CD1c-positive myeloid dendritic cell (primary cell): Measurements from ENCODE around the gene PCDHGB2.
"Not testable (repeated sequence)": the region's sequence is repeated elsewhere in the genome, so short reads cannot be mapped to it uniquely, and the experiment has no call there.

Source experiments
- DNase-seq: peaks from one replicate; pipeline ENCODE4 v3.0.0-alpha.2; 2016; ENCODE audit errors: extremely low spot score

PCDHGB2 gene

DNA sequence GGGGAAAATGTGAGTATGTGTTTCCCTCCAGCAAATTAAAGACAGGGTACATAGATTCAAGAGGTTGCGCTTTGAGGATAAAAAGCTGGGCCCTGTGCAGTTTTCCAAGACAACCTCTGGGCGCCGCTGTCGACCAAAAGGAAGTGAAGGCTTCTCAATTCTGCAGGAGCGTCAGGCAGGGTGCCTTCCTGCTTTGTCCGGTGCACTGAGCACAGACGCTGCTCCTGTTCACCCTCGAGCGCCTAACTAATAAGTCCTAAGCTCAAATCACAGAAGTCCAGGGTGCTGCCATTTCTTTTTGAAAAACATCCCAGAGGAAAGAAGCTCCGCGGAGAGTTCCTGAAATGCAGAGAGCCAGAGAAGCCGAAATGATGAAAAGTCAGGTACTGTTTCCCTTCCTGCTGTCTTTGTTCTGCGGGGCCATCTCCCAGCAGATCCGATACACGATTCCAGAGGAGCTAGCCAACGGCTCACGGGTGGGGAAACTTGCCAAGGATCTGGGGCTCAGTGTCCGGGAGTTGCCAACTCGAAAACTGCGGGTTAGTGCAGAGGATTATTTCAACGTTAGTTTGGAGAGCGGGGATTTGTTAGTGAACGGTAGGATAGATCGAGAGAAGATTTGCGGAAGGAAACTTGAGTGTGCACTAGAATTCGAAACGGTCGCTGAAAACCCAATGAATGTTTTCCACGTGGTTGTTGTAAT lies 9.7 kb upstream of the PCDHGB2 start, which contains the start of gene PCDHGB1:
Gene PCDHGB1 (plus strand): TSS at position 183 of the 703 bp plus-strand sequence. CDS start 162 bp downstream, at position 345.
- DNase-seq = peak; percentile 47

DNA sequence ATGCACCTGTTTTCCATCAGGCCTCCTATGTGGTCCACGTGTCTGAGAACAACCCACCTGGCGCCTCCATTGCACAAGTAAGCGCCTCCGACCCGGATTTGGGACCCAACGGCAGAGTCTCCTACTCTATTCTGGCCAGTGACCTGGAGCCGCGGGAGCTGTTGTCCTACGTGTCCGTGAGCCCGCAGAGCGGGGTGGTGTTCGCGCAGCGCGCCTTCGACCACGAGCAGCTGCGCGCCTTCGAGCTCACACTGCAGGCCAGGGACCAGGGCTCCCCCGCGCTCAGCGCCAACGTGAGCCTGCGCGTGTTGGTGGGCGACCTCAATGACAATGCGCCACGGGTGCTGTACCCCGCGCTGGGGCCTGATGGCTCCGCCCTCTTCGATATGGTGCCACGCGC lies 8.2 kb upstream of the PCDHGB2 start:
- DNase-seq = no peak

DNA sequence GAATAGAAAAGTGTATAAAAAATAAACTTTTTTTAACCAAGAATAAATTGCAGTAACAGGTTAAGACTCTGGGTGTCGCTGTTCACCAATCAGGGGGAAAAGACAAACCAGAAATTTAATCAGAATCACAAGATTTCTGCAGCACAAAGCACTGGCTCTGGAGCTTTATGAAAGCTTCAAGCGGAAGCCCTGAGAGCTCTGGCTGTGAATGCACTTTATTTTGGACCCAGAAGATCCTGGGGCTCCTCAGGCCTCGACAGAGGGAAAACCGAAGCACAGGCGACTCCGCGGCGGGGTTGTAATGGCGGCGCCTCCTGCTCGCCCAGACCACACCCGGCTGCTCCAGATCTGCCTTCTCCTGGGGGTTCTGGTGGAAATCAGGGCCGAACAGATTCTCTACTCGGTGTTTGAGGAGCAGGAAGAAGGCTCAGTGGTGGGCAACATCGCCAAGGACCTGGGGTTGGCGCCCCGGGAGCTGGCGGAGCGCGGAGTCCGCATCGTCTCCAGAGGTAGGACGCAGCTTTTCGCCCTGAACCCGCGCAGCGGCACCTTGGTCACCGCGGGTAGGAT lies 4.8 kb upstream of the PCDHGB2 start, which contains the start of gene PCDHGA4:
Gene PCDHGA4 (plus strand): TSS at position 122 of the 570 bp plus-strand sequence. CDS start 87 bp downstream, at position 209.
- DNase-seq = peak; percentile 19

DNA sequence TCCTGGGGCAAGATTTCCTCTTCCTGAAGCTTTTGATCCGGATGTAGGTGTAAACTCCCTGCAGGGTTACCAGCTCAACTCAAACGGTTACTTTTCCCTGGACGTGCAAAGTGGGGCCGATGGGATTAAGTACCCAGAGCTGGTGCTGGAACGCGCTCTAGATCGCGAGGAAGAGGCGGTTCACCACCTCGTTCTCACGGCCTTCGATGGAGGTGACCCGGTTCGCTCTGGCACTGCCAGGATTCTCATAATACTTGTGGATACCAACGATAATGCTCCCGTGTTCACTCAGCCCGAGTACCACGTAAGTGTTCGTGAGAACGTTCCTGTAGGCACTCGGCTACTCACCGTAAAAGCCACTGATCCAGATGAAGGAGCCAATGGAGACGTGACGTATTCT lies 4.2 kb upstream of the PCDHGB2 start:
- DNase-seq = no peak

DNA sequence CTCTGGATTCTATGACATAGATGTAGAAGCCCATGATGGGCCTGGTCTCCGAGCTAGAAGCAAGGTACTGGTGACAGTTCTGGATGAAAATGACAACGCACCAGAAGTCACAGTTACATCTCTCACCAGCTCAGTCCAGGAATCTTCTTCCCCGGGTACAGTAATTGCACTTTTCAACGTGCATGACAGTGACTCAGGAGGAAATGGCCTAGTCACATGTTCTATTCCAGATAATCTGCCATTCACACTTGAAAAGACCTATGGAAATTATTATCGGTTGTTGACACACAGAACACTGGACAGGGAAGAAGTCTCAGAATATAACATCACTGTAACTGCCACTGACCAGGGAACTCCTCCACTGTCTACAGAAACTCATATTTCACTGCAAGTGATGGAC lies 3.7 kb upstream of the PCDHGB2 start:
- no peak for DNase-seq

DNA sequence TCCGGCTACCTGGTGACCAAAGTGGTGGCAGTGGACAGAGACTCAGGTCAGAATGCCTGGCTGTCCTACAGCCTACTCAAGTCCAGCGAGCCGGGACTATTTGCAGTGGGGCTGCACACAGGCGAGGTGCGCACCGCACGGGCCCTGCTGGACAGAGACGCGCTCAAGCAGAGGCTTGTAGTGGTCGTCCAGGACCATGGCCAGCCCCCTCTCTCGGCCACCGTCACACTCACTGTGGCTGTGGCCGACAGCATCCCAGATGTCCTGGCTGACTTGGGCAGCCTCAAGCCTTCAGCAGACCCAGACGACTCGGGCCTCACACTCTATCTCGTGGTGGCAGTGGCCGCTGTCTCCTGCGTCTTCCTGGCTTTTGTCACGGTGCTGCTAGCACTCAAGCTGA lies 2.8 kb upstream of the PCDHGB2 start:
- DNase-seq = no peak

DNA sequence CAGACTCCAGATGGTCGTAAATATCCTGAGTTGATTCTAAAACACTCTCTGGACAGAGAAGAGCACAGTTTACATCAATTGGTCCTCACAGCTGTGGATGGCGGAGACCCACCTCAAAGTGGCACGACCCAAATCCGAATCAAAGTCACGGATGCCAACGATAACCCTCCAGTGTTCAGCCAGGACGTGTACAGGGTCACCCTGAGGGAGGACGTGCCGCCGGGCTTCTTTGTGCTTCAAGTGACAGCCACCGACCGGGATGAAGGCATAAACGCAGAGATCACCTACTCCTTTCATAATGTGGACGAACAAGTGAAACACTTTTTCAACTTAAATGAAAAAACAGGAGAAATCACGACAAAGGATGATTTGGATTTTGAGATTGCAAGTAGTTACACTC lies 891 bp downstream of the PCDHGB2 start:
- no peak for DNase-seq

DNA sequence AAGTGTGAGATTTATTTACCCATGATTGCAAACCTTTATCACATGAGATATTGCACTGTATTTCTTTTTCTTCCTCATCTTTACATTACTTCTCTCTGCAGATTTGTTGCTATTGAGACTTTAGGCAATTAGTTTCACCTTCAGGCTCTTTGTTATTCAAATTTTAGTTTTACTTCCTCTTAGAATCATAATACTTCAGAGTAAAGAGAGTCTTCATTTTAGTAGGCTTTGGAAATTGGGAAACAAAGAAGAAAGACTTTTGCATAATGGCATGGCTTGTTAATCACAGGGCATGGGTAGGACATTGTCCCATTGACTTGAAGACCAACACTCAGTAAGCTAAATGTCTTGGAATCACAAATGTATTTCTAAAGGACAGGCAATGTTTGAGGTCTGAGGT lies 2.9 kb downstream of the PCDHGB2 start:
- no peak for DNase-seq

DNA sequence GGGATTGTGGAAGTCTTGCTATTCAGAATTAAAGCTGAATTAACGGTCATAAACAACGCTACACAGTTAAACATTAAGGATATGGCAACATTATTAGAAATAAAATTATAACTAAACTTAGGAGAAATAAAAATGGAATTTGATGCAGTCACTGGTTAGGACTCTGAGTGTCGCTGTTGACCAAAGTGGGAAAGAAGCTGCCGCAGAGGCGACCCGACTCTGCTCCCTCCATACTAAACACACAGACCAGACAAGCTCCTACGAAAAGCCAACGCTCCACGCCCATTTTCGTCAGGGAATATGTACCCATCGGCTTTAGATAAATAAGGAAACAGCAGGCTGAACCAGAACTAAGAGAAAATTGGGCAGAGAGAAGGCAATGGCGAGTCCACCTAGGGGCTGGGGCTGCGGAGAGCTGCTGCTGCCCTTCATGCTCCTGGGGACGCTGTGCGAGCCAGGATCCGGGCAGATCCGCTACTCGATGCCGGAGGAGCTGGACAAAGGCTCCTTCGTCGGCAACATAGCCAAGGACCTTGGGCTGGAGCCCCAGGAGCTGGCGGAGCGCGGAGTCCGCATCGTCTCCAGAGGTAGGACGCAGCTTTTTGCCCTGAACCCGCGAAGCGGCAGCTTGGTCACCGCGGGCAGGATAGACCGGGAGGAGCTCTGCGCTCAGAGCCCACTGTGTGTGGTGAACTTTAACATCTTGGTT lies 4.3 kb downstream of the PCDHGB2 start, which contains the start of gene PCDHGA5:
Gene PCDHGA5 (plus strand): TSS at position 211 of the 709 bp plus-strand sequence. CDS start 169 bp downstream, at position 380.
- DNase-seq = no peak

DNA sequence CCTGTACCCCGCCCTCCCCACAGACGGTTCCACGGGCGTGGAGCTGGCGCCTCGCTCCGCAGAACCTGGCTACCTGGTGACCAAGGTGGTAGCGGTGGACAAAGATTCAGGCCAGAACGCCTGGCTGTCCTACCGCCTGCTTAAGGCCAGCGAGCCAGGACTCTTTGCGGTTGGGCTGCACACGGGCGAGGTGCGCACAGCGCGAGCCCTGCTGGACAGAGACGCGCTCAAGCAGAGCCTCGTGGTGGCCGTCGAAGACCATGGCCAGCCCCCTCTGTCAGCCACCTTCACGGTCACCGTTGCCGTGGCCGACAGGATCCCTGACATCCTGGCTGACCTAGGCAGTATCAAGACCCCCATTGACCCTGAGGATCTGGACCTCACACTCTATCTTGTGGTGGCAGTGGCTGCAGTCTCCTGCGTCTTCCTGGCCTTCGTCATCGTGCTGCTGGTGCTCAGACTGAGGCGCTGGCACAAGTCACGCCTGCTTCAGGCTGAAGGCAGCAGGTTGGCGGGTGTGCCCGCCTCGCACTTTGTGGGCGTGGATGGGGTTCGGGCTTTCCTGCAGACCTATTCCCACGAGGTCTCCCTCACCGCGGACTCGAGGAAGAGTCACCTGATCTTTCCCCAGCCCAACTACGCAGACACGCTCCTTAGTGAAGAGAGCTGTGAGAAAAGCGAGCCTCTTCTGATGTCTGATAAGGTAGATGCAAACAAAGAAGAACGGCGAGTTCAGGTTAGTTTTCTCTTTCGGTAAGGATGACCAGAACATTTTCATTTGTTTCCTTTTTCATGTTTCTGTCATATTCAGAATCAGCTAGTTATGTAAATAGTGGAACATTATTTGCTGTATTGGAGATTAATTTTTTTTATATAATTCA lies 6.5 kb downstream of the PCDHGB2 start:
- DNase-seq = no peak

DNA sequence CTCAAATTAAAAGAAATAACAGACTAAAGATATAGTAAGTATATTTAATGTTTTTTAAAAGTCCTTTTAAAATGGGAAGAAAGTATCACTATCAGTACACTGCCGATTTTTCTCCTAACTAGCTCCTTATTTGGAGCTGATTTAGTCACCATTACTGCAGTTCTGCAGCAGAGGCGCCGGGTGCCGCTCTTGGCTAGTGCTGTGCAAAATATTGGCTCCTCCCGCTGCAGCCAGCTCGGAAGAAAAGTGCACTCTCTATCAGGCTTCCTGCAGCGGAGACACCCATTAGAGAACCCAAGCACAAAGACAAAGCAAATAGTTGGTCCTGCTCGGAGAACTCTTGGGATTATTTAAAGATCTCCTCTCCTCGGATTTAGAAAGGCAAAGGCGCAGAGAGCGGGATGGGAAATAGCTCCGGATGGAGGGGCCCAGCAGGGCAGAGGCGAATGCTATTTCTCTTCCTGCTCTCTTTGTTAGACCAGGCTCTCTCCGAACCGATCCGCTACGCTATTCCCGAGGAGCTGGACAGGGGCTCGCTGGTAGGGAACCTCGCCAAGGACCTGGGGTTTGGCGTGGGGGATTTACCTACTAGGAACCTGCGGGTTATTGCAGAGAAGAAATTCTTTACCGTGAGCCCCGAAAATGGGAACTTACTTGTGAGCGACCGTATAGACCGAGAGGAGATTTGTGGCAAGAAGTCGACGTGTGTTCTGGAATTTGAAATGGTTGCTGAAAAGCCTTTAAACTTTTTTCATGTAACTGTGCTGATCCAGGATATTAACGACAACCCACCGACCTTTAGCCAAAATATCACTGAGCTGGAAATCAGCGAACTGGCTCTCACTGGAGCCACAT lies 10.4 kb downstream of the PCDHGB2 start, which contains the start of gene PCDHGB3:
Gene PCDHGB3 (plus strand): TSS at position 249 of the 855 bp plus-strand sequence. CDS start 153 bp downstream, at position 402.
- DNase-seq = peak; percentile 31

DNA sequence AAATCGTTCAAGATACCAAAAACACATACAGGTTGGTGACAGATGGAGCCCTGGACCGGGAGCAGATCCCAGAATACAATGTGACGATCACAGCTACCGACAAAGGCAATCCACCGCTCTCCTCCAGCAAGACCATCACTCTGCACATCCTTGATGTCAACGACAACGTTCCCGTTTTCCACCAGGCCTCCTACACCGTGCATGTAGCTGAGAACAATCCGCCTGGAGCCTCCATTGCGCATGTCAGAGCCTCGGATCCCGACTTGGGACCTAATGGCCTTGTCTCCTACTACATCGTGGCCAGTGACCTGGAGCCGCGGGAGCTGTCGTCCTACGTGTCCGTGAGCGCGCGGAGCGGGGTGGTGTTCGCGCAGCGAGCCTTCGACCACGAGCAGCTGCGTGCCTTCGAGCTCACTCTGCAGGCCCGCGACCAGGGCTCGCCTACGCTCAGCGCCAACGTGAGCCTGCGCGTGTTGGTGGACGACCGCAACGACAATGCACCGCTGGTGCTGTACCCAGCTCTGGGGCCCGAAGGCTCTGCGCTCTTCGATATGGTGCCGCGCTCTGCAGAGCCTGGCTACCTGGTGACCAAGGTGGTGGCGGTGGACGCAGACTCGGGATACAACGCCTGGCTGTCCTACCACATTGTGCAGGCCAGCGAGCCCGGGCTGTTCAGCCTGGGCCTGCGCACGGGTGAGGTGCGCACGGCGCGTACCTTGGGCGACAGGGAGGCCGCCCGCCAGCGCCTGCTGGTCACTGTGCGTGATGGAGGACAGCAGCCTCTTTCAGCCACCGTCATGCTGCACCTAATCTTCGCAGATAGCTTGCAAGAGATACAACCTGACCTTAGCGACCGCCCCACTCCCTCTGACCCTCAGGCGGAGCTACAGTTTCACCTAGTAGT lies 12.0 kb downstream of the PCDHGB2 start:
- no peak for DNase-seq

DNA sequence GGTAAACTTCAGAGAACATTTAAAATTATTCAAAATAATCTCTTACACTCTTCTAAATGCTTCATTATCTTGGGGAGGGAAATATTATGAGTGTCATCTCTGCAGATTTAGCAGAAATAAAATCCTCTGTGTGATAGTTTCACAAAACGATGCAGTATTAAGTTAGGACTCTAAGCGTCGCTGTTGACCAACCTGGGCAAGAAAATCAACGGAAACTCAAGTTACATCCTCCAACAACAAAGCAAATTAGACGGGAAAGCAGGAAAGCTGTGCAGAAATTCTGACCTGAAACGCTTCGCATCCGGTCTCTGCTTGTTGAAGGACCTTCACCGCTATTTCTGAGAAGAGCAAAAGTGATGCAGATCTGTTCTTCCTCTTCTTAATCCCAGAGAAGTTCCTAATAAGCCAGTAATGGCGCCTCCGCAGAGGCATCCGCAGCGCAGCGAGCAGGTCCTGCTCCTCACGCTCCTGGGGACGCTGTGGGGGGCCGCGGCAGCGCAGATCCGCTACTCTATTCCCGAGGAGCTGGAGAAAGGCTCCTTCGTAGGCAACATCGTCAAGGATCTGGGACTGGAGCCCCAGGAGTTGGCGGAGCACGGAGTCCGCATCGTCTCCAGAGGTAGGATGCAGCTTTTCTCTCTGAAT lies 14.0 kb downstream of the PCDHGB2 start, which contains the start of gene PCDHGA6:
Gene PCDHGA6 (plus strand): TSS at position 219 of the 645 bp plus-strand sequence. CDS start 193 bp downstream, at position 412.
- DNase-seq = no peak

DNA sequence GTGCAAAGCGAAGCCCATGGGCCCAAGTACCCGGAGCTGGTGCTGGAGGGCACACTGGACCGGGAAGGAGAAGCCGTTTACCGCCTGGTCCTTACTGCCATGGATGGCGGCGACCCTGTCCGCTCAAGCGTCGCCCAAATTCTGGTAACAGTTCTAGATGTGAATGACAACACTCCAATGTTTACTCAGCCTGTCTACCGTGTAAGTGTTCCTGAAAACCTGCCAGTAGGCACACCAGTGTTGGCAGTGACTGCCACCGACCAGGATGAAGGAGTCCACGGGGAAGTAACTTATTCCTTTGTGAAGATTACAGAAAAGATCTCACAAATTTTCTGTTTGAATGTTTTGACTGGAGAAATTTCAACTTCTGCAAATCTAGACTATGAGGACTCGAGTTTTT lies 14.8 kb downstream of the PCDHGB2 start:
- no peak for DNase-seq

DNA sequence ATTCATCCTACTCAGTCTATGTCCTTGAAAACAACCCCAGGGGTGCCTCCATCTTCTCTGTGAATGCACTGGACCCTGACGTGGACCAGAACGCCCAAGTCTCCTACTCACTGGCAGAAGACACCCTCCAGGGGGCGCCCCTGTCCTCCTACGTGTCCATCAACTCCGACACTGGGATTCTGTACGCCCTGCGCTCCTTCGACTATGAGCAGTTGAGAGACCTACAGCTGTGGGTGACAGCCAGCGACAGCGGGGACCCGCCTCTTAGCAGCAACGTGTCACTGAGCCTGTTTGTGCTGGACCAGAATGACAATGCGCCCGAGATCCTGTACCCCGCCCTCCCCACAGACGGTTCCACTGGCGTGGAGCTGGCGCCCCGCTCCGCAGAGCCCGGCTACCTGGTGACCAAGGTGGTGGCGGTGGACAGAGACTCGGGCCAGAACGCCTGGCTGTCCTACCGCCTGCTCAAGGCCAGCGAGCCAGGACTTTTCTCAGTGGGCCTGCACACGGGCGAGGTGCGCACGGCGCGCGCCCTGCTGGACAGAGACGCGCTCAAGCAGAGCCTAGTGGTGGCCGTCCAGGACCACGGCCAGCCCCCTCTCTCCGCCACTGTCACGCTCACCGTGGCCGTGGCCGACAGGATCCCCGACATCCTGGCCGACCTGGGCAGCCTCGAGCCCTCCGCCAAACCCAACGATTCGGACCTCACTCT lies 15.8 kb downstream of the PCDHGB2 start:
- DNase-seq = not testable (repeated sequence)

DNA sequence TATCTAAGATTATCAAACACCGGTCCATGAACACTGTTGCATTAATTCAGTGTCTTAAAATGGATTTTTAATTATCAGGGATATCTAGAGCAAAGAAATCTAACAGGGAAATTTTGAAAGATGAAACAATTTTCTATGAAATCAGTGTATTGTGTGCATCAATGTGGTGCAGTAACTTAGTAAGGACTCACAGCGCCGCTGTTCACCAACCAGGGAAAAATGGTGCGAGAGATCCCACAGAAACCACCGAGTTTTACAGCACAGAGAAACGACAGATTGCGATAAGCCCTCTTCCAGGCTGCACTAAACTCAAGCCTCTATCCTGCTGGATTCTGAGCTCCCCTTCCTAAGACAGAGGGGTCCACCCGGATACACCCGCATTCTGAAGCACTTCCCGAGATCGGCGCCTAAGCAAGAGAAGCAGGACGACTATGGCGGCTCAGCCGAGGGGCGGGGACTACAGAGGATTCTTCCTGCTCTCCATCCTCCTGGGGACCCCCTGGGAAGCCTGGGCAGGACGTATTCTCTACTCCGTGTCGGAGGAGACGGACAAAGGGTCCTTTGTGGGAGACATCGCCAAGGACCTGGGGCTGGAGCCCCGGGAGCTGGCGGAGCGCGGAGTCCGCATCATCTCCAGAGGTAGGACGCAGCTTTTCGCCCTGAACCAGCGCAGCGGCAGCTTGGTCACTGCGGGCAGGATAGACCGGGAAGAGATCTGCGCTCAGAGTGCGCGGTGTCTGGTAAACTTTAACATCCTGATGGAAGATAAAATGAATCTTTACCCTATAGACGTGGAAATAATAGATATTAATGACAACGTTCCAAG lies 22.9 kb downstream of the PCDHGB2 start, which contains the start of gene PCDHGA7:
Gene PCDHGA7 (plus strand): TSS at position 274 of the 826 bp plus-strand sequence. CDS start 158 bp downstream, at position 432.
- DNase-seq = no peak

DNA sequence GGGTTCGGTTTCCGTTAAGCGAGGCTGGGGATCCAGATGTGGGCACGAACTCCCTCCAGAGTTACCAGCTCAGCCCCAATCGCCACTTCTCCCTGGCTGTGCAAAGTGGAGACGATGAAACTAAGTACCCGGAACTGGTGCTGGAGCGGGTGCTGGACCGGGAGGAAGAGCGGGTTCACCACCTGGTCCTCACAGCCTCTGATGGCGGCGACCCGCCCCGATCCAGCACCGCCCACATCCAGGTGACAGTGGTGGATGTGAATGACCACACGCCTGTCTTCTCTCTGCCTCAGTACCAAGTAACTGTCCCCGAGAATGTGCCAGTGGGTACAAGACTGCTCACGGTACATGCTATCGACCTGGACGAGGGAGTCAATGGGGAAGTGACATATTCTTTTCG lies 23.6 kb downstream of the PCDHGB2 start:
- no peak for DNase-seq
